OCI-LY3 (cell line): ENCODE data around the gene EIF4E3.
A peak's percentile ranks its signal among the peaks of the same experiment; 100 is the strongest.

ENCODE experiments used
- H2AFZ ChIP-seq: fragments of 200-600, 300-600 bp; shearing (Covaris generic); 2 replicates; pipeline ENCODE4 v1.6.0; 2014; ENCODE audit warnings: antibody characterized with exemption, low read depth, low read length
- H3K27ac ChIP-seq: fragments of 200-600, 300-600 bp; sonication (generic); 2 replicates; pipeline ENCODE4 v1.5.1; 2014; ENCODE audit warnings: mild to moderate bottlenecking, low read length, moderate library complexity, mixed read lengths
- H3K27me3 ChIP-seq: fragments of 200-600, 300-600 bp; sonication (generic); 2 replicates; pipeline ENCODE4 v1.6.1; 2014; ENCODE audit warnings: low read depth, low read length, mixed read lengths
- H3K36me3 ChIP-seq: fragments of 200-600, 300-600 bp; sonication (generic); replicated peaks from 2 replicates; pipeline ENCODE3; 2014; ENCODE audit warnings: low read depth, low read length, mixed read lengths
- H3K4me1 ChIP-seq: fragments of 300-600, 200-600 bp; sonication (generic); 2 replicates; pipeline ENCODE4 v1.6.1; 2014; ENCODE audit warnings: low read length, mixed read lengths
- H3K4me2 ChIP-seq: fragments of 200-600, 300-600 bp; sonication (generic); 2 replicates; pipeline ENCODE4 v1.6.1; 2014; ENCODE audit warnings: low read length, mixed read lengths
- H3K4me3 ChIP-seq: fragments of 300-600, 200-600 bp; sonication (generic); 2 replicates; pipeline ENCODE4 v1.5.1; 2014; ENCODE audit warnings: antibody characterized with exemption, mild to moderate bottlenecking, low read length, moderate library complexity
- H3K79me2 ChIP-seq: fragments of 300-600, 200-600 bp; shearing (Covaris generic); 2 replicates; pipeline ENCODE4 v1.6.1; 2014; ENCODE audit warnings: mild to moderate bottlenecking, low read length, mixed read lengths
- H3K9ac ChIP-seq: fragments of 300-600, 200-600 bp; shearing (Covaris generic); 2 replicates; pipeline ENCODE4 v1.6.0; 2014; ENCODE audit warnings: mild to moderate bottlenecking, low read length, moderate library complexity
- H3K9me3 ChIP-seq: fragments of 200-600, 300-600 bp; shearing (Covaris generic); 2 replicates; pipeline ENCODE4 v1.6.1; 2014; ENCODE audit warnings: low read length, mixed read lengths; ENCODE audit not compliant: insufficient read depth
- H4K20me1 ChIP-seq: fragments of 200-600, 300-600 bp; sonication (generic); 2 replicates; pipeline ENCODE4 v1.6.1; 2016; ENCODE audit warnings: low read length, mixed read lengths; ENCODE audit not compliant: insufficient read depth
- EZH2phosphoT487 ChIP-seq: fragments of 200-600 bp; shearing (Covaris generic); IDR thresholded peaks from 2 replicates; pipeline ENCODE4 v1.6.1; 2018; ENCODE audit warnings: antibody characterized with exemption, mixed run types, low read depth
- TF ChIP-seq, protein P1 (sequence below): fragments of 200-600, 300-600 bp; sonication (generic); IDR thresholded peaks from 2 replicates; pipeline ENCODE4 v1.5.1; 2014; ENCODE audit warnings: antibody characterized with exemption, low read length, low read depth

EIF4E3 gene

DNA sequence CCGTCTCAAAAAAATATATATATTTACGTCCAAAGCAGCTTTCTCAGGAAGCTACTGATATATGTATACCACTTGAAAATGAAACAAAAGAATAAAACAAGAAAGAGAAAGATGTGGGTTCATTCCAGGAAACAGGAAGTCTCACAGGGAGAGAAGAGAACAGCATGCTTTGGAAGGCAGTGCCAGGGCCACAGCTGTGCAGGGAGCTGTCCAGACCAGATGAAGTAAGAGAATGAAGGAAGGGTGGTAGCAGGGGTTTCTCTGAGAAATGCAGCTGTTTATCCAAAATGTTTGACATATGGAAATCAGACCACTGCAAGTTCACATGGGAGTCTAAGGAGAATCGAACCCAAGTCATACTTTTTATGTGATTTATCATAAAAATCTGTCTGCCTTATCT, 19.5 kb upstream of the EIF4E3 start:
- H3K27ac ChIP-seq = no peak overlapping the region
- H3K9me3 ChIP-seq = 0 out of 2 replicates have a peak, but pooled peaks cover 11% of the 10 kb centered on the region
- no peaks in the 10 kb centered on the region for H3K36me3 ChIP-seq
- TF ChIP-seq, protein P1, sequence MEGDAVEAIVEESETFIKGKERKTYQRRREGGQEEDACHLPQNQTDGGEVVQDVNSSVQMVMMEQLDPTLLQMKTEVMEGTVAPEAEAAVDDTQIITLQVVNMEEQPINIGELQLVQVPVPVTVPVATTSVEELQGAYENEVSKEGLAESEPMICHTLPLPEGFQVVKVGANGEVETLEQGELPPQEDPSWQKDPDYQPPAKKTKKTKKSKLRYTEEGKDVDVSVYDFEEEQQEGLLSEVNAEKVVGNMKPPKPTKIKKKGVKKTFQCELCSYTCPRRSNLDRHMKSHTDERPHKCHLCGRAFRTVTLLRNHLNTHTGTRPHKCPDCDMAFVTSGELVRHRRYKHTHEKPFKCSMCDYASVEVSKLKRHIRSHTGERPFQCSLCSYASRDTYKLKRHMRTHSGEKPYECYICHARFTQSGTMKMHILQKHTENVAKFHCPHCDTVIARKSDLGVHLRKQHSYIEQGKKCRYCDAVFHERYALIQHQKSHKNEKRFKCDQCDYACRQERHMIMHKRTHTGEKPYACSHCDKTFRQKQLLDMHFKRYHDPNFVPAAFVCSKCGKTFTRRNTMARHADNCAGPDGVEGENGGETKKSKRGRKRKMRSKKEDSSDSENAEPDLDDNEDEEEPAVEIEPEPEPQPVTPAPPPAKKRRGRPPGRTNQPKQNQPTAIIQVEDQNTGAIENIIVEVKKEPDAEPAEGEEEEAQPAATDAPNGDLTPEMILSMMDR = no peak
- no peak for TF ChIP-seq EZH2phosphoT487
- H4K20me1 ChIP-seq = no peaks in the 10 kb centered on the region
- no peak overlapping the region for H2AFZ ChIP-seq
- no peaks in the 10 kb centered on the region for H3K4me1 ChIP-seq
- H3K79me2 ChIP-seq = no peaks in the 10 kb centered on the region
- H3K27me3 ChIP-seq = peaks cover 13% of the 10 kb centered on the region; the same call in 1 of the 2 replicates
- H3K4me2 ChIP-seq = no peak overlapping the region
- no peak overlapping the region for H3K9ac ChIP-seq
- no peak overlapping the region for H3K4me3 ChIP-seq

DNA sequence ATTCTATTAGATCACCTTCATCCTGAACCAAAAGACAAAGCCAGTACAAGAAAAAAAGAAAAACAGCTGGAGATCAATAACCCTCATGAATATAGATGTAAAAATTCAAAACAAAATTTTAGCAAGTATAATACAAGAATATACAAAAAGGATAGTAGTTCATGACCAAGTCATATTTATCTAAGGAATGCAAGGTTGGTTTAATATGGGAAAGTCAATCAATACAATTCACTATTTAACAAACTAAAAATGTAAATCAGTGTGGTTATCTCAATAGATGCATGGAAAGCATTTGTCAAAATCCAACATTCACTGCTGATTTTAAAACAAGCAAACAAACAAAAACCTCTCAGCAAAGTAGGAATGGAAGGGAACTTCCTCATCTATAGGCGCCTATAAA, 17.4 kb upstream of the EIF4E3 start:
- Histone ChIP-seq H3K27ac (no peak overlapping the region), H3K9me3 (0 out of 2 replicates have a peak, but pooled peaks cover 11% of the 10 kb centered on the region), H3K4me1 (no peaks in the 10 kb centered on the region), H3K36me3 (no peaks in the 10 kb centered on the region), H3K4me3 (no peak overlapping the region), H2AFZ (no peak overlapping the region), H3K4me2 (no peak overlapping the region), H4K20me1 (no peaks in the 10 kb centered on the region), H3K9ac (no peak overlapping the region), H3K79me2 (no peaks in the 10 kb centered on the region), H3K27me3 (peaks cover 14% of the 10 kb centered on the region)
- TF ChIP-seq, protein P1 = no peak
- no peak for TF ChIP-seq EZH2phosphoT487

DNA sequence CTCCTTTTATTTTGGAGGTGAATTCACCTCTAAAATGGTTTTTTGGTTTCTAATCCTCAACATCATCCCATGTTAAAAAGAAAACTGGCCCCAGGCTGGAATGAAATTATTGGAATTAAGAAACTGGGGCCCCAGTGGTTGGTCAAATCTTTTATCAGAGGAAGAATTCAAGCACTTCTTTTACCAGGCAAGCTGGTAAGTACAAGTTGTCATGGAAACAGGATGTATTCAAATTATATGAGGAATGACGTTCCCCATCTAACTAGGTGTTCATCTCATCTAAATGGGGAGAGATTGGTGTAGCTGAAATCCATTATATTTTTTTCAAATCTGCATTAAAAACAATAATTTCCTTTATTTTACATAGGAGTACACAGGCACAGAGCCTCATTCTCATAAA, 9.7 kb upstream of the EIF4E3 start:
- no peak overlapping the region for H3K4me2 ChIP-seq
- H3K27ac ChIP-seq = no peak overlapping the region
- peaks cover 10% of the 10 kb centered on the region for H3K4me1 ChIP-seq
- no peaks in the 10 kb centered on the region for H3K36me3 ChIP-seq
- H2AFZ ChIP-seq = no peak overlapping the region
- no peaks in the 10 kb centered on the region for H4K20me1 ChIP-seq
- H3K79me2 ChIP-seq = no peaks in the 10 kb centered on the region
- no peak for TF ChIP-seq EZH2phosphoT487
- TF ChIP-seq, protein P1 = no peak
- H3K4me3 ChIP-seq = no peak overlapping the region
- peaks cover 55% of the 10 kb centered on the region for H3K27me3 ChIP-seq
- no peaks in the 10 kb centered on the region for H3K9me3 ChIP-seq
- H3K9ac ChIP-seq = no peak overlapping the region

DNA sequence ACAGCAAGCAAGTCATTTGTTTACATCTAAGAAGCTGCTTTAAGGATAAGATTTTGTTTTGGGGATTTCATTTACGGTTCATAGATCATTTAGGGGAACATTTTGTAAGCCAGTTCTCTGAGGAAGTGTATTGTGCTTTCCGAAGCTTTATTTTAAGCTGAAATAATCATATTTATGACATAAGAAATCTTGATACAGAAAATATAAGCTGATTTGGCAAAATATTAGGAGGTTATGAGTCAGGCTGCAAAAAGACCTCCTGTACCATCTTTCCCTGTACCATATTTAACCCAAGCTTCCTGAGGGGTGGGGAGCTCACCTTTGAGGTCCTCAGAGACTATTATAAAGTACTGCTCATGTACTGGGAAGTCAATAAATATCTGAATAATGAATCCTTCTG, 8.1 kb upstream of the EIF4E3 start:
- 0 out of 2 replicates have a peak overlapping the region, but pooled peaks have one; percentile 8 for H3K4me2 ChIP-seq
- no peaks in the 10 kb centered on the region for H3K79me2 ChIP-seq
- no peak overlapping the region for H3K4me3 ChIP-seq
- H3K4me1 ChIP-seq = peaks cover 10% of the 10 kb centered on the region
- no peaks in the 10 kb centered on the region for H3K36me3 ChIP-seq
- H4K20me1 ChIP-seq = no peaks in the 10 kb centered on the region
- H3K9ac ChIP-seq = no peak overlapping the region
- TF ChIP-seq, protein P1 = no peak
- TF ChIP-seq EZH2phosphoT487 = no peak
- no peak overlapping the region for H3K27ac ChIP-seq
- peaks cover 64% of the 10 kb centered on the region for H3K27me3 ChIP-seq
- no peak overlapping the region for H2AFZ ChIP-seq
- H3K9me3 ChIP-seq = no peaks in the 10 kb centered on the region
